ENCODE data around the gene TGFBR2.
"Not testable (repeated sequence)": the region's sequence is repeated elsewhere in the genome, so short reads cannot be mapped to it uniquely, and the experiment has no call there.

TGFBR2 gene

GRCh38 chr3:30659270-30660130 lies 53.1 kb downstream of the TGFBR2 start:
- DNase-seq = no peak

- DNase-seq = no peak
These were observed 53.7 kb downstream of the TGFBR2 start for GRCh38 chr3:30660136-30660535.

GRCh38 chr3:30660656-30661055 lies 54.3 kb downstream of the TGFBR2 start:
- no peak for DNase-seq

- peak; percentile 48 for DNase-seq
These were observed 54.9 kb downstream of the TGFBR2 start for GRCh38 chr3:30661098-30661873.

- DNase-seq = no peak
These were observed 56.4 kb downstream of the TGFBR2 start for GRCh38 chr3:30662836-30663235.

GRCh38 chr3:30663533-30664241 lies 57.3 kb downstream of the TGFBR2 start:
- no peak for DNase-seq

- no peak for DNase-seq
These were observed 58.1 kb downstream of the TGFBR2 start for GRCh38 chr3:30664459-30664858.

- DNase-seq = no peak
These were observed 58.5 kb downstream of the TGFBR2 start for GRCh38 chr3:30664884-30665283.

GRCh38 chr3:30665539-30665938 lies 59.1 kb downstream of the TGFBR2 start:
- DNase-seq = no peak

GRCh38 chr3:30666572-30667279 lies 60.3 kb downstream of the TGFBR2 start:
- DNase-seq = no peak

- DNase-seq = peak; percentile 42
These were observed 60.9 kb downstream of the TGFBR2 start for GRCh38 chr3:30667280-30667651.

- DNase-seq = no peak
These were observed 61.7 kb downstream of the TGFBR2 start for GRCh38 chr3:30668051-30668609.

- not testable (repeated sequence) for DNase-seq
These were observed 63.0 kb downstream of the TGFBR2 start for GRCh38 chr3:30669360-30669934.

- no peak for DNase-seq
These were observed 63.9 kb downstream of the TGFBR2 start for GRCh38 chr3:30670292-30670691.

GRCh38 chr3:30671527-30672286 lies 65.3 kb downstream of the TGFBR2 start:
- DNase-seq = no peak

- no peak for DNase-seq
These were observed 65.9 kb downstream of the TGFBR2 start for GRCh38 chr3:30672287-30672735.

GRCh38 chr3:30672959-30673358 lies 66.6 kb downstream of the TGFBR2 start:
- DNase-seq = no peak

GRCh38 chr3:30673425-30674341 lies 67.3 kb downstream of the TGFBR2 start:
- no peak for DNase-seq

- DNase-seq = no peak
These were observed 68.6 kb downstream of the TGFBR2 start for GRCh38 chr3:30675006-30675405.

- DNase-seq = no peak
These were observed 69.4 kb downstream of the TGFBR2 start for GRCh38 chr3:30675774-30676173.

Data from stimulated activated CD4-positive, alpha-beta T cell treated with anti-CD3 and anti-CD28 coated beads, Interleukin-4, amount 100 ng/mL, for 24 hours (primary cell).